HCT116 (cell line): Measurements from ENCODE around the gene ALDH3A1.

Source experiments
- CEBPB ChIP-seq: IDR thresholded peaks from 2 replicates; pipeline ENCODE4 v1.6.1; 2012; ENCODE audit warnings: low read depth
- EGR1 ChIP-seq: IDR thresholded peaks from 2 replicates; pipeline ENCODE4 v1.6.1; 2012; ENCODE audit warnings: low read depth
- ELF1 ChIP-seq: IDR thresholded peaks from 2 replicates; pipeline ENCODE4 v1.6.1; 2012; ENCODE audit warnings: low read depth, borderline replicate concordance
- EZH2 ChIP-seq: fragments of 200-600 bp; sonication (generic); IDR thresholded peaks from 2 replicates; pipeline ENCODE4 v1.6.1; 2017; ENCODE audit warnings: antibody characterized with exemption, mixed run types
- EZH2phosphoT487 ChIP-seq: fragments of 200-600 bp; IDR thresholded peaks from 2 replicates; pipeline ENCODE4 v1.6.1; 2018; ENCODE audit warnings: antibody characterized with exemption, borderline replicate concordance
- JUND ChIP-seq: IDR thresholded peaks from 2 replicates; pipeline ENCODE4 v1.6.1; 2012
- POLR2A ChIP-seq: IDR thresholded peaks from 2 replicates; pipeline ENCODE4 v1.7.0; 2011; ENCODE audit warnings: borderline replicate concordance; ENCODE audit not compliant: insufficient read depth, insufficient read length; ENCODE audit errors: extremely low read depth
- POLR2AphosphoS5 ChIP-seq: IDR thresholded peaks from 2 replicates; pipeline ENCODE4 v1.6.1; 2011; ENCODE audit warnings: mild to moderate bottlenecking, low read depth, low read length, moderate library complexity
- SIN3A ChIP-seq: IDR thresholded peaks from 2 replicates; pipeline ENCODE4 v1.6.1; 2012; ENCODE audit warnings: low read depth
- TF ChIP-seq, protein P1 (sequence below), 3 experiments: fragments of 200-600 bp in 1 of 3; sonication (generic) in 1 of 3; IDR thresholded peaks in 2 of 3; conservative IDR thresholded peaks in 1 of 3; 2 replicates each; pipeline ENCODE4 v1.5.1; 2012 to 2017; ENCODE audit warnings: low read depth in 2 of 3, low read length in 2 of 3, antibody characterized with exemption in 1 of 3, borderline replicate concordance in 1 of 3, control low read depth in 1 of 3, mild to moderate bottlenecking in 1 of 3, mixed read lengths in 1 of 3, mixed run types in 1 of 3, moderate library complexity in 1 of 3; ENCODE audit not compliant: insufficient read depth in 1 of 3
- TF ChIP-seq, protein P2 (sequence below): IDR thresholded peaks from 2 replicates; pipeline ENCODE4 v1.6.1; 2012
- TF ChIP-seq, protein P3 (sequence below): IDR thresholded peaks from 2 replicates; pipeline ENCODE4 v1.6.1; 2012; ENCODE audit warnings: low read depth
- TF ChIP-seq, protein P4 (sequence below): IDR thresholded peaks from 2 replicates; pipeline ENCODE4 v1.6.1; 2012

DNA sequence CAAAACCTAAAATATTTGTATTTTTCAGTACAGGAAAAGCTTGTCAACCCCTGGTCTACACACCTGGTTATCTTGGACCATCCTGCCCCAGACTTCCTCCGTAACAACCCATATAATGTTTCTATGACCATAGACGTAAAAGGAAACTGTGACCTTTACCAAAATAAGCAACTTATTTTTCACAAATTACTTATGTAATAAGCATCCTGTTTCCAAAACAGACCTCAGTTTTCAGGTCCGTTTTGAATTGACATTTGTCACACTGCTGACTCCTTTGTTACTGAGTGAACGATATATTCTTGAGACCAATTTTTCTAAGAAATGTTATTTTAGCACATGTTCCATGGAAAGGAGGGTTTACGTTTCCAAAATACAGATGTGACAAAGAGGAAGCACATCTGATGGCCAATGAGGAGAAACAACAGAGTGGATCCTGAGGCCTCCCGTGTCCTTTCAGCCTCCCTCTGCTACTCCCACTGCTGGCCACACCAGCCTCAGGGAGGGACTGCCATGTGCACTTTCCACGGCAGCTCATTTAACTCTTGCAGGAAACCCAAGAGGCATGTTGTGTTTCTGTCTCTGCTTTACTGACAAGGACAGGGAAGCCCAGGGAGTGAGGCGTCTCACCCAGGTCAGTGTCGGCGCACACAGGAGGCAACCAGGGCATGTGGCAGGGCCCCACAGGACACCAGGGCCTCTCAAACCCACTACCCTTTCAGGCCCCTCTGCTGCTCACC, 20.1 kb upstream of the ALDH3A1 start:
- TF ChIP-seq, protein P1, sequence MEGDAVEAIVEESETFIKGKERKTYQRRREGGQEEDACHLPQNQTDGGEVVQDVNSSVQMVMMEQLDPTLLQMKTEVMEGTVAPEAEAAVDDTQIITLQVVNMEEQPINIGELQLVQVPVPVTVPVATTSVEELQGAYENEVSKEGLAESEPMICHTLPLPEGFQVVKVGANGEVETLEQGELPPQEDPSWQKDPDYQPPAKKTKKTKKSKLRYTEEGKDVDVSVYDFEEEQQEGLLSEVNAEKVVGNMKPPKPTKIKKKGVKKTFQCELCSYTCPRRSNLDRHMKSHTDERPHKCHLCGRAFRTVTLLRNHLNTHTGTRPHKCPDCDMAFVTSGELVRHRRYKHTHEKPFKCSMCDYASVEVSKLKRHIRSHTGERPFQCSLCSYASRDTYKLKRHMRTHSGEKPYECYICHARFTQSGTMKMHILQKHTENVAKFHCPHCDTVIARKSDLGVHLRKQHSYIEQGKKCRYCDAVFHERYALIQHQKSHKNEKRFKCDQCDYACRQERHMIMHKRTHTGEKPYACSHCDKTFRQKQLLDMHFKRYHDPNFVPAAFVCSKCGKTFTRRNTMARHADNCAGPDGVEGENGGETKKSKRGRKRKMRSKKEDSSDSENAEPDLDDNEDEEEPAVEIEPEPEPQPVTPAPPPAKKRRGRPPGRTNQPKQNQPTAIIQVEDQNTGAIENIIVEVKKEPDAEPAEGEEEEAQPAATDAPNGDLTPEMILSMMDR (IDR thresholded peaks at IDR 0.05 in 2 of 3, conservative IDR thresholded peaks at IDR 0.05 in 1 of 3; ENCODE audit: borderline replicate concordance in 1 of 3, insufficient read depth in 1 of 3, low read depth in 2 of 3, low read length in 2 of 3): no peak
- TF ChIP-seq EGR1 (no peak), POLR2A (no peak), EZH2 (no peak), CEBPB (no peak), JUND (no peak), POLR2AphosphoS5 (no peak), EZH2phosphoT487 (no peak), SIN3A (no peak), ELF1 (no peak)
- TF ChIP-seq, protein P2, sequence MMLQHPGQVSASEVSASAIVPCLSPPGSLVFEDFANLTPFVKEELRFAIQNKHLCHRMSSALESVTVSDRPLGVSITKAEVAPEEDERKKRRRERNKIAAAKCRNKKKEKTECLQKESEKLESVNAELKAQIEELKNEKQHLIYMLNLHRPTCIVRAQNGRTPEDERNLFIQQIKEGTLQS: no peak
- TF ChIP-seq, protein P3, sequence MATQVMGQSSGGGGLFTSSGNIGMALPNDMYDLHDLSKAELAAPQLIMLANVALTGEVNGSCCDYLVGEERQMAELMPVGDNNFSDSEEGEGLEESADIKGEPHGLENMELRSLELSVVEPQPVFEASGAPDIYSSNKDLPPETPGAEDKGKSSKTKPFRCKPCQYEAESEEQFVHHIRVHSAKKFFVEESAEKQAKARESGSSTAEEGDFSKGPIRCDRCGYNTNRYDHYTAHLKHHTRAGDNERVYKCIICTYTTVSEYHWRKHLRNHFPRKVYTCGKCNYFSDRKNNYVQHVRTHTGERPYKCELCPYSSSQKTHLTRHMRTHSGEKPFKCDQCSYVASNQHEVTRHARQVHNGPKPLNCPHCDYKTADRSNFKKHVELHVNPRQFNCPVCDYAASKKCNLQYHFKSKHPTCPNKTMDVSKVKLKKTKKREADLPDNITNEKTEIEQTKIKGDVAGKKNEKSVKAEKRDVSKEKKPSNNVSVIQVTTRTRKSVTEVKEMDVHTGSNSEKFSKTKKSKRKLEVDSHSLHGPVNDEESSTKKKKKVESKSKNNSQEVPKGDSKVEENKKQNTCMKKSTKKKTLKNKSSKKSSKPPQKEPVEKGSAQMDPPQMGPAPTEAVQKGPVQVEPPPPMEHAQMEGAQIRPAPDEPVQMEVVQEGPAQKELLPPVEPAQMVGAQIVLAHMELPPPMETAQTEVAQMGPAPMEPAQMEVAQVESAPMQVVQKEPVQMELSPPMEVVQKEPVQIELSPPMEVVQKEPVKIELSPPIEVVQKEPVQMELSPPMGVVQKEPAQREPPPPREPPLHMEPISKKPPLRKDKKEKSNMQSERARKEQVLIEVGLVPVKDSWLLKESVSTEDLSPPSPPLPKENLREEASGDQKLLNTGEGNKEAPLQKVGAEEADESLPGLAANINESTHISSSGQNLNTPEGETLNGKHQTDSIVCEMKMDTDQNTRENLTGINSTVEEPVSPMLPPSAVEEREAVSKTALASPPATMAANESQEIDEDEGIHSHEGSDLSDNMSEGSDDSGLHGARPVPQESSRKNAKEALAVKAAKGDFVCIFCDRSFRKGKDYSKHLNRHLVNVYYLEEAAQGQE: no peak
- TF ChIP-seq, protein P4, sequence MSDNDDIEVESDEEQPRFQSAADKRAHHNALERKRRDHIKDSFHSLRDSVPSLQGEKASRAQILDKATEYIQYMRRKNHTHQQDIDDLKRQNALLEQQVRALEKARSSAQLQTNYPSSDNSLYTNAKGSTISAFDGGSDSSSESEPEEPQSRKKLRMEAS: no peak
